Measurements from ENCODE around the gene RYR3.

RYR3 gene

DNA sequence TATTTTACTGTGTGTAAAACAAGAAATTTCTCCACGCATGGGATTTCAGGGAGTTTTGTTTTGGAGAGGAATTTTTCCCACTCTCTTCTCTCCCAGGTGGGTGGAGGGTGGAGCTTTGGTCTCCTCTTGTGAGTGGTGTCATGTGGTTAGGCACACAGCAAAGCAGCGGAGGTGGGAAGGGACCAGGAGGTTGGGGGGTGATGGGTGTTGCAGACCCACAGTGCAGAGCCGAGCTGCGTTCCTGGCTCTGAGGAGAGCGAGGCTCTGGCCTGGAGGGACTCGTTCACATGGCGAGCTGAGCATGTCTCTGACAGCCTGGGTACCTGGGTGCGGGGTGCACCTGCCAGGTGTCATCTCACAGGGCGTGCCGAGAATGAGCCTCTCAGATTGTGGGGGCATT is 87.8 kb downstream of the RYR3 start:
- no peak overlapping the region for H3K27ac ChIP-seq (ENCODE audit: low read depth, low read length)
- H3K4me3 ChIP-seq (ENCODE audit: low read depth in 1 of 5, low read length in 5 of 5) = no peak overlapping the region
- H3K4me1 ChIP-seq (ENCODE audit: control insufficient read depth in 5 of 5, insufficient read depth in 5 of 5, low read length in 5 of 5) = no peaks in the 10 kb centered on the region
- H3K27me3 ChIP-seq (ENCODE audit: control insufficient read depth in 5 of 5, insufficient read depth in 4 of 5, low read length in 5 of 5) = peaks cover 0 to 4% (median 0%) of the 10 kb centered on the region in 5 donors
- H3K36me3 ChIP-seq (ENCODE audit: control insufficient read depth in 5 of 5, insufficient read depth in 5 of 5, low read length in 5 of 5) = no peaks in the 10 kb centered on the region
- H3K9me3 ChIP-seq (ENCODE audit: control insufficient read depth in 5 of 5, low read length in 5 of 5) = no peaks in the 10 kb centered on the region
- no peak overlapping the region for H3K9ac ChIP-seq (ENCODE audit: low read length in 5 of 5)

DNA sequence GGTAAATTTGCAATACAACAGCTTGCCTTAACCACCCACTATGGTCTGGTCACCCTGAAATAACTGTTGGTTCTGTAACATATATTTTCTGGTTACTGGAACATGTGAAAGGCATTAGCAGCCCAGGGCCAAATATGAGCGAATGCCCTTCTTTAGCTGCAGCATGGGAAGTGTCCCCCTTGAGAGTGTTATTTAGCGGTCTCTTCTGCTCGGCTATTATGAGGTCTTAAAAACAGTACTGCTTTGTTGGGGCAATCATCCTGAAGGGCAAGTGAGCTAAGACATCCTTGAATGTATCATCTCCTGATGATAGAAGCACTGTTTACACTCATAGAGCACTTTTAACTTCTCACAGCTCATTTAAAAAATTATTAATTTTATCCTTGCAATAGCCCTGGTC is 90.2 kb downstream of the RYR3 start:
- no peak overlapping the region for H3K27ac ChIP-seq (ENCODE audit: low read depth, low read length)
- no peaks in the 10 kb centered on the region for H3K9me3 ChIP-seq (ENCODE audit: control insufficient read depth in 5 of 5, low read length in 5 of 5)
- no peaks in the 10 kb centered on the region for H3K4me1 ChIP-seq (ENCODE audit: control insufficient read depth in 5 of 5, insufficient read depth in 5 of 5, low read length in 5 of 5)
- no peak overlapping the region for H3K4me3 ChIP-seq (ENCODE audit: low read depth in 1 of 5, low read length in 5 of 5)
- H3K9ac ChIP-seq (ENCODE audit: low read length in 5 of 5) = no peak overlapping the region
- no peaks in the 10 kb centered on the region for H3K36me3 ChIP-seq (ENCODE audit: control insufficient read depth in 5 of 5, insufficient read depth in 5 of 5, low read length in 5 of 5)
- H3K27me3 ChIP-seq (ENCODE audit: control insufficient read depth in 5 of 5, insufficient read depth in 4 of 5, low read length in 5 of 5) = peaks cover 0 to 4% (median 0%) of the 10 kb centered on the region in 5 donors

DNA sequence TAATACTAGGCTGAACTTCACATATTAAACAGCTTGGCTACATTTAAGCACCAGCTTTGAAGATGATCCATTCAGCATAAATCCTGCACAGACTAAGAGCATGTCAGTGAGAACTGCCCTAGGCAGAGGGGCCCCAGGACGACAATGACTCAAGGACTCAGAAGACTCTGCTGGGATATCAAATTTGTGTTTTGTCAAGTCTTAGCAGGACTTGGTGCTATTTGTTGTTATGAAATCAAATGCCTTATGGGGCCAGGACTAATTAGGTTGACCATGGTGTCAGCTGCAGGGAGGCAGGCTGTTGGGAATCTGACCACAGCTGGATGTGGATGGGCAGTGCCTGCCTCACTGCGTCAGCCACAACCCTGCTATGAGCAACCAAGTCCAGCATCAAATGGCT is 91.8 kb downstream of the RYR3 start:
- H3K9me3 ChIP-seq (ENCODE audit: control insufficient read depth in 5 of 5, low read length in 5 of 5) = no peaks in the 10 kb centered on the region
- no peaks in the 10 kb centered on the region for H3K4me1 ChIP-seq (ENCODE audit: control insufficient read depth in 5 of 5, insufficient read depth in 5 of 5, low read length in 5 of 5)
- no peak overlapping the region for H3K27ac ChIP-seq (ENCODE audit: low read depth, low read length)
- H3K36me3 ChIP-seq (ENCODE audit: control insufficient read depth in 5 of 5, insufficient read depth in 5 of 5, low read length in 5 of 5) = no peaks in the 10 kb centered on the region
- H3K4me3 ChIP-seq (ENCODE audit: low read depth in 1 of 5, low read length in 5 of 5) = no peak overlapping the region
- no peak overlapping the region for H3K9ac ChIP-seq (ENCODE audit: low read length in 5 of 5)
- peaks cover 0 to 4% (median 0%) of the 10 kb centered on the region in 5 donors for H3K27me3 ChIP-seq (ENCODE audit: control insufficient read depth in 5 of 5, insufficient read depth in 4 of 5, low read length in 5 of 5)

DNA sequence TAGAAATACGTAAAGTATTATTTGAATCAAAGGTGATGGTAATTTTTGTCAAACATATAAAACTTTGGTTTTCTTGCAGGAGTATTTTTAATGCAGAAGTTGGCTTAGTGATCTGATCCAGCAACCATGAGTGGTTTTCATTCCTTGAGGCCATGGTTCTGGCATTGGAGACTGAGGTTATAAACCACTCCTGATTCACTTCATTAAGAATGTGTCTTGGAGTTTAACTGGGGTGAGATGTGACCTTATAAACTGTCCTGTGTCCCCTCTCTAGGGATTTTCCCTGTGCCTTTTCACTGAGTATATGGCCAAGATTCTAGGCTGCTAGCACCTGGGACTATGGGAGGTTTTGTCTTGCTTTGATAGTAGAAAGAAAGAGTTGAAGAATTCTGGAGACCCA is 94.3 kb downstream of the RYR3 start:
- no peak overlapping the region for H3K9ac ChIP-seq (ENCODE audit: low read length in 5 of 5)
- no peak overlapping the region for H3K4me3 ChIP-seq (ENCODE audit: low read depth in 1 of 5, low read length in 5 of 5)
- no peaks in the 10 kb centered on the region for H3K9me3 ChIP-seq (ENCODE audit: control insufficient read depth in 5 of 5, low read length in 5 of 5)
- H3K27ac ChIP-seq (ENCODE audit: low read depth, low read length) = no peak overlapping the region
- peaks cover 0 to 4% (median 0%) of the 10 kb centered on the region in 5 donors for H3K27me3 ChIP-seq (ENCODE audit: control insufficient read depth in 5 of 5, insufficient read depth in 4 of 5, low read length in 5 of 5)
- H3K4me1 ChIP-seq (ENCODE audit: control insufficient read depth in 5 of 5, insufficient read depth in 5 of 5, low read length in 5 of 5) = no peaks in the 10 kb centered on the region
- H3K36me3 ChIP-seq (ENCODE audit: control insufficient read depth in 5 of 5, insufficient read depth in 5 of 5, low read length in 5 of 5) = no peaks in the 10 kb centered on the region

DNA sequence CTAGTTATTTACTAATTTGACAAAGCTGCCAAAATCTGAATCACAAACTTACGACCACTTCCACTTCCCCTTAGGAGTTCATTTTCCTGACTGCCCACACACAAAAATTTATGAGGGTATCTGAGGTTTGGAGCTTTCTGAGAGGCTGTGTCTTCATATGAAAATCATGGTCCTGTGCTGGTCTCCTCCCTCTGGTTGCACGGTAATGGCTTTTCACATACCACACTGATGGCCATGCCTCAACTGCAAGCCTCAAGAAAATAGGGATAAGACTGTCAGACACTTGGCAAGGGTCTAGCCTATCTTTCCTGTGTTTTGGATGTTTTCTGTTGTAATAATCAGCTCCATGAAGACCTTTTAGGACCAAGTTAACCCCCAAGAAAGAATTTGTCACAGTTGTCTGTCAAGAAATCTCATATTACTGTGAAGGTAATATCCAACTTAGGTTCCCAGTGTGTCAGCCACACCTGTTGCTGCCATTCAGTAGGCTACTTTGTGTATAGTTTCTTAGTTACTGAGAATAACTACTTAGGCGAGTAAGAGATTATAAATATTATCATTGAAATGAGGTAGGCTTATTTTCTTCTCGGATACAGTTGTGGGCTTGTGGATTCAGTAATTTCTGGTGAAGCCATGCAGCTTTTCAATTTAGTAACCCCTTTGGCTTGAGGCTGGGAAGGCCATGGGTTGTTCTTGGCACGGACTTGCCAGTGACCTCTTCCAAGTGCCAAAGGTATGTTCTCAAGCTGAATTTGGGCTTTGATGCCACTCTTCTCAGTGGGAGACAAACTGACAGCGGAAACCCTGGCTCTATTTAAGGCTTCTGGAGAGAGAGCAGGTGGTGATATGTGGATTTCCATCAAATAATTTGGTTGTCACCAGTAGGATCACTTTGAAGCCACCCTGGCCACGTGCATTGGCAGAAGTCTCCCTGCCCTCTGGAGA is 101.1 kb downstream of the RYR3 start:
- H3K27ac ChIP-seq (ENCODE audit: low read depth, low read length) = no peak overlapping the region
- H3K9me3 ChIP-seq (ENCODE audit: control insufficient read depth in 5 of 5, low read length in 5 of 5) = peaks cover 0 to 4% (median 0%) of the 10 kb centered on the region in 5 donors
- H3K36me3 ChIP-seq (ENCODE audit: control insufficient read depth in 5 of 5, insufficient read depth in 5 of 5, low read length in 5 of 5) = no peaks in the 10 kb centered on the region
- no peaks in the 10 kb centered on the region for H3K4me1 ChIP-seq (ENCODE audit: control insufficient read depth in 5 of 5, insufficient read depth in 5 of 5, low read length in 5 of 5)
- H3K4me3 ChIP-seq (ENCODE audit: low read depth in 1 of 5, low read length in 5 of 5) = no peak overlapping the region
- no peaks in the 10 kb centered on the region for H3K27me3 ChIP-seq (ENCODE audit: control insufficient read depth in 5 of 5, insufficient read depth in 4 of 5, low read length in 5 of 5)
- H3K9ac ChIP-seq (ENCODE audit: low read length in 5 of 5) = no peak overlapping the region

DNA sequence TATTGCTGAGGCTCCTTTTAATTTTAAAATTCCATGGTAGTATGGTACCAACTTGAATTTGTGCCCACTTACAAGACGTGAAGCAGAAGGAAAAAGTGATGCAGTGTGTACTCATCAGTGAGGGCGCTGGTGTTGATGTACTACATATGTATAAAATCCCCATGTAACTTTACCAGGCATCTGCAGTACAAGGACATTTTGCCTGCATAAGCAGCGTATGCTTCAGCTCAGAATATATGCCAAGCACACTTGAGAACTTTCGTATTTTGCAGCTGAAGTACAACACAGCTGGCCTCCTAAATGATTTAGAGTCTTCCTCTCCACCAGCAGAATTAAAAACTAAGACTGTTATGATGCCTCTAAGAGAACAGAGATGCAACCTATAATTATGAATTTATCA is 108.9 kb downstream of the RYR3 start:
- Histone ChIP-seq H3K9ac (ENCODE audit: low read length in 5 of 5) (no peak overlapping the region), H3K27ac (ENCODE audit: low read depth, low read length) (no peak overlapping the region), H3K36me3 (ENCODE audit: control insufficient read depth in 5 of 5, insufficient read depth in 5 of 5, low read length in 5 of 5) (no peaks in the 10 kb centered on the region), H3K27me3 (ENCODE audit: control insufficient read depth in 5 of 5, insufficient read depth in 4 of 5, low read length in 5 of 5) (peaks cover 0 to 6% (median 0%) of the 10 kb centered on the region in 5 donors), H3K4me3 (ENCODE audit: low read depth in 1 of 5, low read length in 5 of 5) (no peak overlapping the region), H3K4me1 (ENCODE audit: control insufficient read depth in 5 of 5, insufficient read depth in 5 of 5, low read length in 5 of 5) (no peaks in the 10 kb centered on the region), H3K9me3 (ENCODE audit: control insufficient read depth in 5 of 5, low read length in 5 of 5) (peaks cover 0 to 8% (median 0%) of the 10 kb centered on the region in 5 donors)

DNA sequence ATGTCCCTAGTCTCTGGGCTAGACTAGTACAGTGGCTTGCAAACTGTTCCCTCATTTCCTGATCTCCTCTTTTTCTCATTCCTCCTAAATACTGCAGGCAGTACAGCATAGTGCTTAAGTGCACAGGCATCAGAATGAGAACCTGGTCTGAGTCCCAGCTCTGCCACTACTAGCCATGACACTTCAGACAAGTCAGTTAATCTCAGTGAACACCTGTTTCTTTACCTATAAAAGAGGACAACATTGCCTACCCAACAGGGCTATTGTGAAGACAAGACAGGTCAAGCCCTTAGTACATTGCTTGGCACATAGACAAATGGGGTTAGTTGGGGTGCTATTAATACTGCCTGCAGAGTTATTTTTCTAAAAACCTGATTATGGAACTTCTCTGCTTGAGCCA is 113.3 kb downstream of the RYR3 start:
- no peak overlapping the region for H3K27ac ChIP-seq (ENCODE audit: low read depth, low read length)
- peaks cover 0 to 5% (median 0%) of the 10 kb centered on the region in 5 donors for H3K9me3 ChIP-seq (ENCODE audit: control insufficient read depth in 5 of 5, low read length in 5 of 5)
- no peak overlapping the region for H3K9ac ChIP-seq (ENCODE audit: low read length in 5 of 5)
- H3K36me3 ChIP-seq (ENCODE audit: control insufficient read depth in 5 of 5, insufficient read depth in 5 of 5, low read length in 5 of 5) = no peaks in the 10 kb centered on the region
- H3K27me3 ChIP-seq (ENCODE audit: control insufficient read depth in 5 of 5, insufficient read depth in 4 of 5, low read length in 5 of 5) = peaks cover 0 to 2% (median 0%) of the 10 kb centered on the region in 5 donors
- no peaks in the 10 kb centered on the region for H3K4me1 ChIP-seq (ENCODE audit: control insufficient read depth in 5 of 5, insufficient read depth in 5 of 5, low read length in 5 of 5)
- H3K4me3 ChIP-seq (ENCODE audit: low read depth in 1 of 5, low read length in 5 of 5) = no peak overlapping the region

DNA sequence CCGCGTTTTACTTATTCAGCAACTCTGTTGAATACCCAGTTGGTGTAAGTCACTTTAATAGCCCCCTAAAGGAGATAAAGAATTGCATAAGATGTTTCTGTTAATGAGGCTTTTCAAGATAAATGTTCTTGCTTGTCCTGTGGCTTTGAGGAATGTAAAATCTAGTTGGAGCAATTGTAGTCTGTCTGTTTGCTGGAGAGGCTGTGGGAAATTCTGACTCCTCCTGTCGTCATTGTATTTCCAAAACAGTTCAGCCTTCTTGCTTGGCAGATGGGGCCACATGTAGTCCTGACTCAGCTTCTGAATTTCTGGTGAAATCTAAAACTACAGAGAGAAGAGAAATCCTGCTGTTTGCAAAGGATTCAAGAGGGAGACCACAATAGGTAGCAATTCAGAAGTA is 114.4 kb downstream of the RYR3 start:
- H3K9ac ChIP-seq (ENCODE audit: low read length in 5 of 5) = no peak overlapping the region
- H3K27ac ChIP-seq (ENCODE audit: low read depth, low read length) = no peak overlapping the region
- H3K27me3 ChIP-seq (ENCODE audit: control insufficient read depth in 5 of 5, insufficient read depth in 4 of 5, low read length in 5 of 5) = no peaks in the 10 kb centered on the region
- peaks cover 0 to 5% (median 0%) of the 10 kb centered on the region in 5 donors for H3K9me3 ChIP-seq (ENCODE audit: control insufficient read depth in 5 of 5, low read length in 5 of 5)
- no peaks in the 10 kb centered on the region for H3K4me1 ChIP-seq (ENCODE audit: control insufficient read depth in 5 of 5, insufficient read depth in 5 of 5, low read length in 5 of 5)
- H3K36me3 ChIP-seq (ENCODE audit: control insufficient read depth in 5 of 5, insufficient read depth in 5 of 5, low read length in 5 of 5) = no peaks in the 10 kb centered on the region
- no peak overlapping the region for H3K4me3 ChIP-seq (ENCODE audit: low read depth in 1 of 5, low read length in 5 of 5)

DNA sequence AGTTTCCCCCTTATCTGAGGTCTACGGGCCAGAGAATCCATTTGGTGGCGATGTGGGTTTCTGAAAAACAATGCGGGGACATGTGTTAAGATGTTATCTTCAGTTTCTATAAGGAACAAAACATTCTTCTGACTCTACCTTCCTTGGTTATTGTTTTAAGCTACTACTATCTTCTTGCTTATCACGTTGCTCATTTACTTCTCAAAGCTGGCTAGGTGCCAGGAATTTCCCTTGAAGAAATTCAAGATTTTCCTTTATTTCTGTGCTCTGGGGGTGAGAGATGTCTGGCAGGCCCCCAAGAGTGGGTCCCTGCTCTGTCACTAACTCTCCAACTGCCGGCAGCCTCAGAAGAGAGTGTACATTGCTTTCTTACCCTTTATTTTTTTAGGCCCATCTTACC is 119.8 kb downstream of the RYR3 start:
- Histone ChIP-seq H3K4me1 (ENCODE audit: control insufficient read depth in 5 of 5, insufficient read depth in 5 of 5, low read length in 5 of 5) (no peaks in the 10 kb centered on the region), H3K27ac (ENCODE audit: low read depth, low read length) (no peak overlapping the region), H3K9me3 (ENCODE audit: control insufficient read depth in 5 of 5, low read length in 5 of 5) (peaks cover 0 to 6% (median 4%) of the 10 kb centered on the region in 5 donors), H3K9ac (ENCODE audit: low read length in 5 of 5) (no peak overlapping the region), H3K4me3 (ENCODE audit: low read depth in 1 of 5, low read length in 5 of 5) (no peak overlapping the region), H3K27me3 (ENCODE audit: control insufficient read depth in 5 of 5, insufficient read depth in 4 of 5, low read length in 5 of 5) (no peaks in the 10 kb centered on the region), H3K36me3 (ENCODE audit: control insufficient read depth in 5 of 5, insufficient read depth in 5 of 5, low read length in 5 of 5) (no peaks in the 10 kb centered on the region)

DNA sequence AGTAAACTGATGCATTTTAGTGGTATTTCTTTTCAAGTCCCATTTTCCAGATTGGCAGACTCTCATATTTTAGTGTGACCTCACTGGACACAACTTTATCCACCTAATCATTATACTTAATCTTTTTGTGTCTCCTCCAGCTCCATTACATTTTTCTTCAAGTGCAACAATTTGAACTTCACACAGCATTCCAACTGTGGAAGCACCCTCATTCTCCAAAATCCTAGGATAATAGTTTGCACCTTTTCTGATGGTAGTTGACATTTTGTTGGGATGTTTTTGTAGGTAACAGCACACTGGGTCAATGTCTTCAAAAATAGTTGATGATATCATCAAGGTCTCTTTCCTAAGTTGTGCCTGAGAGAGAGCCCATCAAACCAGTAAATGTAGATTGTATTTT is 123.1 kb downstream of the RYR3 start:
- Histone ChIP-seq H3K9me3 (ENCODE audit: control insufficient read depth in 5 of 5, low read length in 5 of 5) (peaks cover 0 to 5% (median 0%) of the 10 kb centered on the region in 5 donors), H3K9ac (ENCODE audit: low read length in 5 of 5) (no peak overlapping the region), H3K4me1 (ENCODE audit: control insufficient read depth in 5 of 5, insufficient read depth in 5 of 5, low read length in 5 of 5) (no peaks in the 10 kb centered on the region), H3K27ac (ENCODE audit: low read depth, low read length) (no peak overlapping the region), H3K4me3 (ENCODE audit: low read depth in 1 of 5, low read length in 5 of 5) (no peak overlapping the region), H3K36me3 (ENCODE audit: control insufficient read depth in 5 of 5, insufficient read depth in 5 of 5, low read length in 5 of 5) (no peaks in the 10 kb centered on the region), H3K27me3 (ENCODE audit: control insufficient read depth in 5 of 5, insufficient read depth in 4 of 5, low read length in 5 of 5) (no peaks in the 10 kb centered on the region)

All from subcutaneous abdominal adipose tissue (tissue), 5 donors.